NOMO-1 treated with dmso at 0.1 percent for 144 hours (cell line): ENCODE data around the gene CELA2A.
"Not testable (repeated sequence)": the region's sequence is repeated elsewhere in the genome, so short reads cannot be mapped to it uniquely, and the experiment has no call there.

Source experiments
- DNase-seq: peaks from one replicate; lab custom pipeline; 2025; ENCODE audit not compliant: unreplicated experiment; lab: John Stamatoyannopoulos, UW

The CELA2A gene

GRCh38 chr1:15492596-15492995, 36.1 kb downstream of the CELA2A start:
- DNase-seq: no peak

DNA sequence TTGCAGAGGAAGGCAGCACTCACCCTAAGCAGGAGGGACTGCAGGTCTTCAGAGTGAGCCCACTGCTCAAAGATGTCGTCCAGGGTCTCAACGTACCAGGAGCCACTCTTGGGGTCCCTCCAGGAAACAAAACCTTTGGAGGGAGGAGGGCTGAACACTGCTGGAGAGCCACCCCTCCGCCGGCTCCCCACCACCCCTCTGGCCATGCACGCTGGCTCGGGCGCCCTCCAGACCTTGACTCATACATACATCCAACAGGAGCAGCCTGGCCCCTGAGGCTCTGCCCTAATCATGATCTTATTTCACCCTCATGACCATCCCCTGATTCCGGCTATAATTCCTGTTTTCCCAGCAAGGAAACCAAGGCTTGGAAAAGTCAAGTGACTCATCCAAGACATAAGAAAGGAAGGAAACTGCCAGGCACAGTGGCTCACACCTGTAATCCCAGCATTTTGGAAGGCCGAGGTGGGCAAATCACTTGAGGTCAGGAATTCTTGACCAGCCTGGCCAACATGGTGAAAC, 37.4 kb downstream of the CELA2A start:
- DNase-seq: no peak

GRCh38 chr1:15500184-15501178, 43.9 kb downstream of the CELA2A start:
- no peak for DNase-seq

- no peak for DNase-seq
Observed at GRCh38 chr1:15501208-15502032, 44.9 kb downstream of the CELA2A start.

DNA sequence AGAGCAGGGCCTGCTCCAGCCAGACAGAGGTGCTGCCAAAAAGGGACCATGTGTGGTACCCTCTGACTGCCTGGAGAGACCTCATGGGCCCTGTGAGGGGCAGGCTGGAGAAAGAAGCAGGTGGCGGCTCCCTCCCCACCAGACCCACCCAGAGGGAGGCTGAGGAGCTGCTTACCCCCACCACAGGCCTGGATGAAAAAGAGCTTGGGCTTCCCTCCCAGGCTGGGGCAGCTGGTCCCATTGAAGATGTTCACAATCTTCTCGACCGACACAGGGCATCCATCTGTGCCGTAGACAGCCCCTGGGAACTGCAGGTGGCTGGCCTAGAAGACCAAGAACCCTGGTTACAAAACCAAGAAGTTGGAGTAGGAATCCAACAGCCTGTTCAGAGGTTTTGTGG, 47.9 kb downstream of the CELA2A start:
- no peak for DNase-seq

GRCh38 chr1:15506831-15507230, 50.3 kb downstream of the CELA2A start:
- DNase-seq: no peak

DNA sequence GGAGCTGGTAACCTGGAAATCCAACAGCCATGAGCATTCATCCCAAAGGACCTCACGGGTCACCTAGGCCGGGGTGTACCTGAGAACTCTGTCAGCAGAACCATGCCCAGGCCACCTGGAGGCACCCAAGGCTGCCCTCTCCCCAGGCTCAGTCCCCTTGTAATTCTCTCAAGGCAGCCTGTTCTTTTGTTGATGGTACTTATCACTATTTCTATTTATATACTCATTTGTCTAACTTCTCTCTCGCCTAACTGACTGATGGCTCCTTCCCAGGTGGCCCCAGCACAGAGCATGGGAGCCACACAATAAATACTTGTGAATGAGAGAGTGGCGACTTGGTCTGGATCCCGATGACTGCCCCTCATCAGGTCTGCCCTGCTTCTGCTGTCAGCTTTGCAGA, 50.7 kb downstream of the CELA2A start:
- DNase-seq: no peak

- no peak for DNase-seq
Observed at GRCh38 chr1:15508700-15509487, 52.4 kb downstream of the CELA2A start.

GRCh38 chr1:15509586-15509985, 53.1 kb downstream of the CELA2A start:
- DNase-seq: no peak

DNA sequence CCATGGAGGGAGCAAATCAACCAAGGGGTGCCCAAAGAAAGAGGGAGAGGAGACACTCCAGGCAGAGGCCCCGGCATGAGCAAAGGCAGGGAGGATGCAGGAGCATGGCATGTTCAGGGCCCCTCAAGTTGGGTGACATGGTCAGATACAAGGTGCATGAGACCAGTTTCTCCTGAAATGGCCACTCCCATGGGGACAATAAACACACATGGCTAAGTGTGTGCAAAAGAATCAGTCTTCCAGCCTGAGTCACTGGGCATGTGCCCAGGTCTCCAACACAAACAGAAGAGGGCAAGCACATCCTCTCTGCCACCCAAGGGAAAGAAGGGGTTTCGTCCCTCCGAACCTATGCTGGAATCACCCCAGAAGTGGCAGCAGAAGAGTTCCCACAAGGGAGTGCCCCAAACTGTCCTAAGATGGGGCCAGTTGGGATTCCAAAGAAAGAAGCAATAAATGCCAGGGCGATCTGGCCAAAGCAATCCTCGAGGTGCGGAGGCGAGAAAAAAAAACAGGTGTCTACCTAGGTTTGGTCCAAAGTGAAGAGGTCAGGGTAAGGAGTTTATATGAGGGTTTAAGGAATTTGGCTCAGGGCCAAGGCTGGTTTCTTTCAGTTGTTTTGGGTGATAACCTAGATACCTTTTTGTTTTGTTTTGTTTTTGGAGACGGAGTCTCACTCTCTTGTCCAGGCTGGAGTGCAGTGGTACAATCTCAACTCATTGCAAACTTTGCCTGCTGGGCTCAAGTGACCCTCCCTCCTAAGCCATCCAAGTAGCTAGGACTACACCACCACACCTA, 54.3 kb downstream of the CELA2A start:
- DNase-seq: no peak

DNA sequence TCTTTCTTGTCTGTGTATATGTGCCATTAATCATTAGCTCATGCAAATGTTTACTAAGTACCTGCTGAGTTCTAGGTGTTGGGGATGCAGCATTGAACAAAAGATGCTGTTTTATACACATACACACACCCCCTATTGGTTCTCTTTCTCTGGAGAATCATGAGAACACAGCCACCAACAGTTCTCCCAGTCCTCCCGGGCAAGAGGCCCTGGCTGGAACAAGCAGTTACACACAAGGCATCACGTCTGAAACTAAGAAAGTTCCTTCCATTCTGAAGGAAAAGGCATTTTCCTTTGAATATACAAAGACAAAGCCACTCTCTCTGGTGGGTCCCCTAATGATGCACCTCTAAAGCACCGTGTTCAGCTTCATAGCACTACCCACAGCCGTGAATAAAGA, 56.7 kb downstream of the CELA2A start:
- no peak for DNase-seq

DNA sequence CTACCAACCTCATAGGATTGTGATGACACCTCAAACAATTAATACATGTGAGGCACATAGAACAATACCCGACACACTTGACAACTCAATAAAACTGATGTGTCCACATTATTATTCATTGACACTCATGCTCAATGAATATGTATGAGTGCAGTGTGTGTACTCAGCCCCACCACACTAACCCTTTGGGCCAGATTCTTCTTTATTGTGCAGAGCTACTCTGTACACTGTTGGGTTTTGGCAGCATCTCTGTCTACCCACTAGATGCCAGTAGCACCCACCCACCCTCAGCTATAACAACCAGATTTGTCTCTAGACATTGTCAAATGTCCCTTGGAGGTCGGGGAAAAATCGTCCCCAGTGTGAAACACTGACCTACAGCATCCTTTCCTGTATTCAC, 57.4 kb downstream of the CELA2A start:
- DNase-seq: no peak

DNA sequence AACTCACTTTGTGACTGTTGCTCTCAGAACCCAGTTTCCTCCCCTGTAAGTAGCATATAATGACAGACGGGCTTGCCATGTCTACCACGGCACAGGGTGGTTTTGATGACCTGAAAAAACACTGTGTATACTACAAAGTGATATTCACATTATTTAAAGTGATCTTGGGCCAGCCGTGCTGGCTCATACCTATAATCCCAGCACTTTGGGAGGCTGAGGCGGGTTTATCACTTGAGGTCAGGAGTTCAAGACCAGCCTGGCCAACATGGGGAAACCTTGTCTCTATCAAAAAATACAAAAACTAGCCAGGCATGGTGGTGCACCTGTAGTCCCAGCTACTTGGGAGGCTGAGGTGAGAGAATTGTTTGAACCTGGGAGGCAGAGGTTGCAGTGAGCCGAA, 58.0 kb downstream of the CELA2A start:
- DNase-seq: not testable (repeated sequence)

DNA sequence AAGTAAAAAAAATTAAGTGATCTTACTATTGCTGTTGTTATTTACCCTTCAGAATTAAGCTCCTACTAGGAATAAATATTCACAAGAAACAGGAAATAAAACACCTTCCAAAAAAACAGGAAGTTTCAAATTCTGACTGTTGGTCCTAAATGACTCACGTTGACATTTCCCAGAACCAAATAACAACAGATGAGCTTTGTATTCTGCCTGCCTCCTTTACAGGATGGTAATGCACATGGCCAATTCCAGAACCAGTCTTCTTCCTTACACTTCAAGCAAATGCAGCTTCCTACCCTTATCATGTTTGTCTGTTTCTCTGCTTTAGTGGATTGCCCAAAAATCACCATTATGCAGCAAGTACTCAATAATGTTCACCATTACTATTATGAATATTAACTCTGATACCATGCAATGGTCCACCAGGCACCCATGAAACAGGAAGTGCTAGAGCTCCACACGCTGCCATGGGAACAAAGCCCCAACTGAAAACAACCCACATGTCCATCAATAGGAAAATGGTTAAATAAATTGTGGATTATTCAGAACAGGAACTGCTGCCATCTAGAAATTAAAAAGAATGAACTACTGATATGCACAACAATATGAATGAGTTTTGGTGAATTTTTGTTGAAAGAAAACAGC, 58.6 kb downstream of the CELA2A start:
- DNase-seq: peak; percentile 2

- no peak for DNase-seq
Observed at GRCh38 chr1:15519625-15520024, 63.1 kb downstream of the CELA2A start.

GRCh38 chr1:15521206-15521906, 64.8 kb downstream of the CELA2A start:
- DNase-seq: not testable (repeated sequence)
